Lung microvascular endothelial cell (primary cell): ENCODE results near the gene VMAC. TPM values are rescaled to one million over a fixed set of nuclear protein-coding genes. Genes with fewer than 3 reads are reported as not detected.

ENCODE experiments used
- DNase-seq, 2 donors: peaks; one replicate each; pipeline versions ENCODE4 v3.0.0 to v3.0.0-alpha.2; 2010; ENCODE audit warnings: low read depth in 2 of 2
- total RNA-seq: library from RNA; depleted of rRNA; stranded (reverse); fragments of >200 nt; gene quantifications from 2 replicates; pipeline ENCODE4 v1.2.1, GENCODE V29; 2014

VMAC gene
- total RNA-seq, 1 donor from 2014 or later, result 7.7 TPM

- DNase-seq, result peak; percentile 97 to 99
Measured at GRCh38 chr19:5903624-5904351, 884 bp upstream of the VMAC start, which contains the start of gene NDUFA11. Gene NDUFA11 (minus strand): TSS chr19:5903790. CDS start chr19:5903708, 82 bp downstream.

DNA sequence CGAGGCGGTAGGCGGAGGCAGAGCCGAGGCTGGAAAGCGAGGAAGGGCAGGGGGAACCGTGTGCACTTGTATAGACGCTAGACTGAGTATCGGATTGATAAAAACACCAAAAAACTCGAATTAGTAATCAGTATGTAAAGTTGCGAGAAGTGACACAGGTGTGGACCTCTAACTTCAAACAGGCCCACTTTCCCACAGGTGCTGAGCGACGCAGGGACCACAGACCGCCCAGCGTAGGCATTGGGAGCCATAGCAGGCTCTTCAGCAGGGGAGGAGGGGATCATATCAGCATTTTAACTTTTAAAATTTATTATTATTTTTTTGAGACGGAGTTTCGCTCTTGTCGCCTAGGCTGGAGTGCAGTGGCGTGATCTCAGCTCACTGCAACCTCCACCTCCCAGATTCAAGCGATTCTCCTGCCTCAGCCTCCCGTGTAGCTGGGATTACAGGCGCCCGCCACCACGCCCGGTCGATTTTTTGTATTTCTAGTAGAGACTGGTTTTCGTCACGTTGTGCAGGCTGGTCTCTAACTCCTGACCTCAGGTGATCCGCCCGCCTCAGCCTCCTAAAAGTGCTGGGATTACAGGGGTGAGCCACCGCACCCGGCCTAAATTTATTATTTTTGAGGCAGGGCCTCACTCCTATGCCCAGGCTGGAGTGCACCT is 574 bp downstream of the VMAC start:
- DNase-seq, result no peak

DNA sequence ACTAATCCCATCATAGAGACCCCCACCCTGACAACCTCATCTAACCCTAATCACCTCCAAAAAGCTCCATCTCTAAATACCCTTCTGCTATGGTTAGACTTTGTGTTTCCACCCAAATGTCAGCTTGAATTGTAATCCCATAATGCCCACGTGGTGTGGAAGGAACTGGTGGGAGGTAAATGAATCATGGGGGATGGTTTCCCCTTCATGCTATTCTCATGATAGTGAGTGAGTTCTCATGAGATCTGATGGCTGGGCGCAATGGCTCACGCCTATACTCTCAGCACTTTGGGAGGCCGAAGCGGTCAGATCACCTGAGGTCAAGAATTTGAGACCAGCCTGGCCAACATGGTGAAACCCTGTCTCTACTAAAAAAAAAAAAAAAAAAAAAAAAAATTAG is 2.6 kb downstream of the VMAC start:
- peak; percentile 17 to 39 for DNase-seq

- DNase-seq, result no peak
Measured at GRCh38 chr19:5908773-5909442, 4.2 kb downstream of the VMAC start.

DNA sequence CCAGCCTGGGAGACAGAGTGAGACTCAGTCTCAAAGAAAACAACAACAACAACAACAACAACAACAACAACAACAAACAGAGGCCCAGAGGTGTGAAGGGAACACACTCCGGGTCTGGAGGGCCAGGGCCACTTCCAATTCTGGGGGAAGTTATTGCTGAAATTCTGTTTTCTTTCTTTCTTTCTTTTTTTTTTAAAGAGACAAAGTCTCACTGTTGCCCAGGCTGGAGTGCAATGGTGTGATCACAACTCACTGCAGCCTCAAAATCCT is 5.9 kb downstream of the VMAC start:
- no peak for DNase-seq

DNA sequence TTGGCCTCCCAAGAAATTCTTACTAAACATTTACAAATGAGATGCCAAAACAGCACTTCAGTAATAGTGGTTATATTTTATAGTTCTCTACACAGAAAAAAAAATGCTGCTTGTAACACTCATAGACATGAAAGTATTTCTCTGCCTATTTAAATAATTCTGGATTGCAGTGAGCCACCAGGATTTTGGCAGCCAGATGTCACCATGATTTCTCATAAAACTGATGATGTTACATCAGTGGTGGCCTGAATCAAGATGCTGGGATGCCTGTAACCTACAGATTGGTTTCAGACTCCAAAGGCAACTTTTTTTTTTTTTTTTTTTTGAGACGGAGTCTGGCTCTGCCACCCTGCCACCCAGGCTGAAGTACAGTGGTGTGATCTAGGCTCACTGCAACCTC is 6.7 kb downstream of the VMAC start:
- DNase-seq, result no peak

GRCh38 chr19:5913739-5914357 is 9.2 kb downstream of the VMAC start, which contains the start of gene CAPS:
Gene CAPS (plus strand): TSS chr19:5914254. CDS start chr19:5914407, 153 bp downstream.
- DNase-seq, result no peak

DNA sequence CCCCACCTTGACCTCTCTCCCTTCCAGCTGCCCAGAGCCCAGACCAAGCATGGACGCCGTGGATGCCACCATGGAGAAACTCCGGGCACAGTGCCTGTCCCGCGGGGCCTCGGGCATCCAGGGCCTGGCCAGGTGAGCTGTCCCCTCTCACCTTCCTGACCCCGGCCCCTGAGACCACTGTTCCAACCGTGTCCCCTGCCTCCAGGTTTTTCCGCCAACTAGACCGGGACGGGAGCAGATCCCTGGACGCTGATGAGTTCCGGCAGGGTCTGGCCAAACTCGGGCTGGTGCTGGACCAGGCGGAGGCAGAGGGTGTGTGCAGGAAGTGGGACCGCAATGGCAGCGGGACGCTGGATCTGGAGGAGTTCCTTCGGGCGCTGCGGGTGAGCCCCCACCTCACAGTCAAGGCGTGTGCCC is 9.7 kb downstream of the VMAC start:
- no peak for DNase-seq

DNA sequence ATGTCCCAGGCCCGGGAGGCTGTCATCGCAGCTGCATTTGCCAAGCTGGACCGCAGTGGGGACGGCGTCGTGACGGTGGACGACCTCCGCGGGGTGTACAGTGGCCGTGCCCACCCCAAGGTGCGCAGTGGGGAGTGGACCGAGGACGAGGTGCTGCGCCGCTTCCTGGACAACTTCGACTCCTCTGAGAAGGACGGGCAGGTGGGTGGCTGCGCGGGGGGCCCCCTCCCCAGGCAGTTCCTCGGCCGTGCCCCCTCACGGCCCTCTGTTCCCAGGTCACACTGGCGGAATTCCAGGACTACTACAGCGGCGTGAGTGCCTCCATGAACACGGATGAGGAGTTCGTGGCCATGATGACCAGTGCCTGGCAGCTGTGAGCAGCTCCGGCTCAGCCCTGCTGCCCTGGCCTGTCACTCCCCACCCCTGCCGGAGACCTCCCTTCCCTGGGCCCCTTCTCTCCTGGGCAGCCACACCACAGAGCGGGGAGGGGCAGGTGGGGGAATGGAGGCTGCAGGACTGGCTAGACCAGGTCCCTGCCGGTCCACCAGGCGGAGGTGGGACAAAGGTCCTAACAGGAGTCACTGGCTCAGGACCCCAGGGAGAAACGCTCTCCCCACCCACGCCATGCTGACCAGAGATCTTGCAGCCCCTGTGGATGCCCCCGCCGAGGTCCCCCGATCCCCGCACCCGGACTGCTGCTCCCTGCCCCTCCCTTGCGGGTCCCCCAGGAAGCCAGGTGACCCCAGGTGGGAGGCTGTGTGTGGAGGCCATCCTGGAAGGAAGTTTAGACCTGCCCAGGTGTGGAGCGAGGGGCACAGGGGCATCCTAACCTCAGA is 10.5 kb downstream of the VMAC start:
- no peak for DNase-seq

GRCh38 chr19:5915782-5916165 is 11.1 kb downstream of the VMAC start:
- no peak for DNase-seq

- no peak for DNase-seq
Measured at GRCh38 chr19:5916181-5916708, 11.6 kb downstream of the VMAC start.

GRCh38 chr19:5917431-5918107 is 12.9 kb downstream of the VMAC start:
- DNase-seq, result no peak

- no peak for DNase-seq
Measured at GRCh38 chr19:5918463-5919079, 13.9 kb downstream of the VMAC start.

GRCh38 chr19:5921516-5922160 is 17.0 kb downstream of the VMAC start:
- no peak for DNase-seq

DNA sequence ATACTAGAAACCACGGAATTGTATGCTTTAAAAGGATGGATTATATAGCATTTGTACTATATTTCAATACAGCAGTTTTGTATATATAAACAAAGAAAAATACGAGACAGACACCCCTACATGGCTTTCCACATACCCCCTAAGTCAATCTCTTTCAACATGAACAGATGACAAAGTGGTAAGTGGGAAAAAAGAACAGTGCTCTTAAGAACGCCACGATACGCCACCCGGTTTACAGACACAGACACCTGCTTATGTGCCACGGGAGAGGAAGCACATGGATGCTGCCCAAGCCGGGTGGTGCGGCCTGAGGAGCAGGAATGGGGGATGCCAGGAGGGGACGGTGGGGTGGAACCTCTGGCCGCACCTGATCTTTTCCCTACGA is 17.5 kb downstream of the VMAC start:
- no peak for DNase-seq

GRCh38 chr19:5923356-5923755 is 18.7 kb downstream of the VMAC start:
- no peak for DNase-seq

DNA sequence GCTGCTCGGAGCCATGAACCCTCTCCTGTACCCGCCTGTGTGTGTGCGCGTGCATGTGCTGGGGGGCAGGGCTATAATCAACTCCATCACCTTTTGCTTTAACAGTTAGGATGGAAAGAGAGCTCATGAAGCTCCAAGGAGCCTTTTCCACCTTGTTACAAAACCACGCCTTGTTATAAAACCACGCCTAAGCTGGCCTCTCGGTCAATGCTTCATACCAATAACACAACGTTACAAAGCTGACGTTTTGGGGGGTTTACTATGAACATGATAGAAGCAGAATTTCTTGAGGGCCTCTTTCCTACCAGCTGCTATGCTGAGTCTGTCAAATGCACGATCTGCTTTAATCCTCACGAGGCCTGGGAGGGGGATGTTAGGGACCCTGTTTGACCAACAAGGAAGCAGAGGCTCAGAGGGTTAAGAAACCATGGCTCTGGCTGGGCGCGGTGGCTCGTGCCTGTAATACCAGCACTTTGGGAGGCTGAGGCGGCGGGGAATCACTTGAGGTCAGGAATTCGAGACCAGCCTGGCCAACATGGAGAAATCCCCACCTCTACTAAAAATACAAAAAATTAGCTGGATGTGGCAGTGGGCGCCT is 21.3 kb downstream of the VMAC start:
- DNase-seq, result no peak

GRCh38 chr19:5926641-5927440 is 22.2 kb downstream of the VMAC start:
- DNase-seq, result no peak
